ENCODE data around the gene MAN2C1.

- TF ChIP-seq CTCF (IDR thresholded peaks at IDR 0.05) (no peak), EZH2 (IDR thresholded peaks at IDR 0.05; ENCODE audit: borderline replicate concordance, insufficient read depth, low read depth, low read length, poor library complexity, severe bottlenecking) (no peak)
Measured at GRCh38 chr15:75328493-75329314, 39.7 kb downstream of the MAN2C1 start.

All from B cell (primary cell).